ENCODE data around the gene PKHD1.
"Not testable (repeated sequence)": the region's sequence is repeated elsewhere in the genome, so short reads cannot be mapped to it uniquely, and the experiment has no call there.

PKHD1 gene

DNA sequence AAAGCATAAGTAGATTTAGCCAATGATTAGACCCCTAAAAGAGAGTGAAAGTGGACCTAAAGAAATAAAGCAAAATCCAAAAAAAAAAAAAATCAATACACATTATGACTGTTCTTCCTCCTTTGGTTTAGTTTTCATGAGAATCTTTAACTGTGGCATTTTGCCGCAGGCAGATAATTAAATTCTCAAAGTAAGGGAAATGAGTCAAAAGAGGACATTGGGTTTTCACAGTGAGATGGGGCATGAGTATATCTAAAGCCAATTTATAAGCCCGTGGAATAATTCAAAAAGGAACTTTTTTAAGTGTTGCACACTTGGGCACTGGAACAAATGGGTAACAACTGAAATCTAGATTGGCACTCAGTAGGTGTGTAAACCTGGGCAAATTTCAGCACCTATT is 230.3 kb downstream of the PKHD1 start:
- H3K9me3 ChIP-seq (ENCODE audit: severe bottlenecking): no peaks in the 10 kb centered on the region
- no peaks in the 10 kb centered on the region for H3K36me3 ChIP-seq (ENCODE audit: low read depth)
- H3K4me1 ChIP-seq (ENCODE audit: insufficient read depth, poor library complexity, severe bottlenecking): no peaks in the 10 kb centered on the region
- TF ChIP-seq, protein P1, sequence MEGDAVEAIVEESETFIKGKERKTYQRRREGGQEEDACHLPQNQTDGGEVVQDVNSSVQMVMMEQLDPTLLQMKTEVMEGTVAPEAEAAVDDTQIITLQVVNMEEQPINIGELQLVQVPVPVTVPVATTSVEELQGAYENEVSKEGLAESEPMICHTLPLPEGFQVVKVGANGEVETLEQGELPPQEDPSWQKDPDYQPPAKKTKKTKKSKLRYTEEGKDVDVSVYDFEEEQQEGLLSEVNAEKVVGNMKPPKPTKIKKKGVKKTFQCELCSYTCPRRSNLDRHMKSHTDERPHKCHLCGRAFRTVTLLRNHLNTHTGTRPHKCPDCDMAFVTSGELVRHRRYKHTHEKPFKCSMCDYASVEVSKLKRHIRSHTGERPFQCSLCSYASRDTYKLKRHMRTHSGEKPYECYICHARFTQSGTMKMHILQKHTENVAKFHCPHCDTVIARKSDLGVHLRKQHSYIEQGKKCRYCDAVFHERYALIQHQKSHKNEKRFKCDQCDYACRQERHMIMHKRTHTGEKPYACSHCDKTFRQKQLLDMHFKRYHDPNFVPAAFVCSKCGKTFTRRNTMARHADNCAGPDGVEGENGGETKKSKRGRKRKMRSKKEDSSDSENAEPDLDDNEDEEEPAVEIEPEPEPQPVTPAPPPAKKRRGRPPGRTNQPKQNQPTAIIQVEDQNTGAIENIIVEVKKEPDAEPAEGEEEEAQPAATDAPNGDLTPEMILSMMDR (IDR thresholded peaks at IDR 0.05; ENCODE audit: poor library complexity, severe bottlenecking): no peak
- H3K4me3 ChIP-seq (ENCODE audit: severe bottlenecking): no peak overlapping the region
- ATAC-seq (ENCODE audit: low read depth) (no peak), DNase-seq (ENCODE audit: low spot score) (no peak)
- H3K27ac ChIP-seq (ENCODE audit: poor library complexity, severe bottlenecking): no peak overlapping the region
- no peaks in the 10 kb centered on the region for H3K27me3 ChIP-seq (ENCODE audit: insufficient read depth, poor library complexity, severe bottlenecking)

GRCh38 chr6:51856508-51856907 is 230.9 kb downstream of the PKHD1 start:
- Histone ChIP-seq H3K4me1 (ENCODE audit: insufficient read depth, poor library complexity, severe bottlenecking) (no peaks in the 10 kb centered on the region), H3K27ac (ENCODE audit: poor library complexity, severe bottlenecking) (no peak overlapping the region), H3K4me3 (ENCODE audit: severe bottlenecking) (no peak overlapping the region), H3K27me3 (ENCODE audit: insufficient read depth, poor library complexity, severe bottlenecking) (no peaks in the 10 kb centered on the region), H3K9me3 (ENCODE audit: severe bottlenecking) (no peaks in the 10 kb centered on the region), H3K36me3 (ENCODE audit: low read depth) (no peaks in the 10 kb centered on the region)
- no peak for ATAC-seq (ENCODE audit: low read depth)
- TF ChIP-seq, protein P1 (IDR thresholded peaks at IDR 0.05; ENCODE audit: poor library complexity, severe bottlenecking): no peak
- no peak for DNase-seq (ENCODE audit: low spot score)

GRCh38 chr6:51855310-51856082 is 231.9 kb downstream of the PKHD1 start:
- H3K27me3 ChIP-seq (ENCODE audit: insufficient read depth, poor library complexity, severe bottlenecking): no peaks in the 10 kb centered on the region
- no peak overlapping the region for H3K27ac ChIP-seq (ENCODE audit: poor library complexity, severe bottlenecking)
- no peaks in the 10 kb centered on the region for H3K4me1 ChIP-seq (ENCODE audit: insufficient read depth, poor library complexity, severe bottlenecking)
- no peak overlapping the region for H3K4me3 ChIP-seq (ENCODE audit: severe bottlenecking)
- H3K9me3 ChIP-seq (ENCODE audit: severe bottlenecking): no peaks in the 10 kb centered on the region
- TF ChIP-seq, protein P1 (IDR thresholded peaks at IDR 0.05; ENCODE audit: poor library complexity, severe bottlenecking): peak; percentile 78
- ATAC-seq (ENCODE audit: low read depth) (peak; percentile 62; the same call in 2 of the 3 replicates), DNase-seq (ENCODE audit: low spot score) (no peak)
- H3K36me3 ChIP-seq (ENCODE audit: low read depth): no peaks in the 10 kb centered on the region

DNA sequence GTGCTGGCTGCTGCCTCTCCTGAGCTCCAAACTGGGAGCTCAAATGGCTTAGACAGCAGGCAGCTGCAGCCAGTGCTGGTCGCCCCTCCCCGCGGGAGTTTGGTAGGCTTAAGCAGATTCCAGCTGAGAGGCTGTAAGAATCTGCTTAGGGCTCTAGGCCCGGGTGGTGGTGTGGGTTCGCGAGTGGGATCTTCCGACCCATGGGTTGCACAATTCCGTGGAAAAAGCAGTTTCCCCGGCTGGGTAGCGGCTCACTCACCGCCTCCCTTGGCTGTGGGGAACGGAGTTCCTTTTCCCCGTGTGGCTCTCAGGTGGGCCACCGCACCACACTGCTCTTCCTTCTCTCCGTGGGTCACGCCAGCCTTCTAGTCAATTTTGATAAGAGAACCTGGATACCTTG is 232.5 kb downstream of the PKHD1 start:
- Histone ChIP-seq H3K4me1 (ENCODE audit: insufficient read depth, poor library complexity, severe bottlenecking) (no peaks in the 10 kb centered on the region), H3K9me3 (ENCODE audit: severe bottlenecking) (no peaks in the 10 kb centered on the region), H3K27me3 (ENCODE audit: insufficient read depth, poor library complexity, severe bottlenecking) (no peaks in the 10 kb centered on the region), H3K36me3 (ENCODE audit: low read depth) (no peaks in the 10 kb centered on the region), H3K4me3 (ENCODE audit: severe bottlenecking) (no peak overlapping the region), H3K27ac (ENCODE audit: poor library complexity, severe bottlenecking) (no peak overlapping the region)
- DNase-seq (ENCODE audit: low spot score): no peak
- no peak for ATAC-seq (ENCODE audit: low read depth)
- TF ChIP-seq, protein P1 (IDR thresholded peaks at IDR 0.05; ENCODE audit: poor library complexity, severe bottlenecking): no peak

- H3K4me1 ChIP-seq (ENCODE audit: insufficient read depth, poor library complexity, severe bottlenecking): no peaks in the 10 kb centered on the region
- H3K27me3 ChIP-seq (ENCODE audit: insufficient read depth, poor library complexity, severe bottlenecking): no peaks in the 10 kb centered on the region
- H3K4me3 ChIP-seq (ENCODE audit: severe bottlenecking): no peak overlapping the region
- H3K27ac ChIP-seq (ENCODE audit: poor library complexity, severe bottlenecking): no peak overlapping the region
- H3K9me3 ChIP-seq (ENCODE audit: severe bottlenecking): no peaks in the 10 kb centered on the region
- TF ChIP-seq, protein P1 (IDR thresholded peaks at IDR 0.05; ENCODE audit: poor library complexity, severe bottlenecking): no peak
- H3K36me3 ChIP-seq (ENCODE audit: low read depth): no peaks in the 10 kb centered on the region
- ATAC-seq (ENCODE audit: low read depth): no peak
- no peak for DNase-seq (ENCODE audit: low spot score)
Measured at GRCh38 chr6:51854347-51854746, 233.1 kb downstream of the PKHD1 start.

- not testable (repeated sequence) for H3K36me3 ChIP-seq (ENCODE audit: low read depth); H3K27me3 ChIP-seq (ENCODE audit: insufficient read depth, poor library complexity, severe bottlenecking); DNase-seq (ENCODE audit: low spot score); H3K9me3 ChIP-seq (ENCODE audit: severe bottlenecking); ATAC-seq (ENCODE audit: low read depth); H3K27ac ChIP-seq (ENCODE audit: poor library complexity, severe bottlenecking); H3K4me1 ChIP-seq (ENCODE audit: insufficient read depth, poor library complexity, severe bottlenecking); H3K4me3 ChIP-seq (ENCODE audit: severe bottlenecking)
Measured at GRCh38 chr6:51853109-51853508, 234.3 kb downstream of the PKHD1 start.
